ENCODE results near the gene TEKT3. TPM values are rescaled to one million over a fixed set of nuclear protein-coding genes. Genes with fewer than 3 reads are reported as not detected.

Gene TEKT3
- total RNA-seq, 4 donors from 2014 or later, result not detected

GRCh38 chr17:15303268-15303667 is 38.1 kb downstream of the TEKT3 start:
- Histone ChIP-seq H3K27ac (replicated peaks in 1 of 4) (no peak overlapping the region), H3K9me3 (no peaks in the 10 kb centered on the region), H3K27me3 (no peaks in the 10 kb centered on the region), H3K36me3 (no peaks in the 10 kb centered on the region), H3K4me1 (peaks cover 0 to 19% (median 7%) of the 10 kb centered on the region in 4 donors), H3K4me3 (no peak overlapping the region)
- no peak for DNase-seq (ENCODE audit: extremely low spot score)
- intact Hi-C loops (cut with DNase I), result no loop called here
- no peak for TF ChIP-seq EP300 (IDR thresholded peaks at IDR 0.05)
- no peak for TF ChIP-seq CTCF (IDR thresholded peaks at IDR 0.05)
- no peak for TF ChIP-seq POLR2AphosphoS5 (IDR thresholded peaks at IDR 0.05)
- no peak for TF ChIP-seq POLR2A (IDR thresholded peaks at IDR 0.05; ENCODE audit: low read depth)
- 65% methylated on average over 3 of the region's 3 CpGs for WGBS

GRCh38 chr17:15301845-15302244 is 39.6 kb downstream of the TEKT3 start:
- DNase-seq (ENCODE audit: extremely low spot score), result no peak
- intact Hi-C loops (cut with DNase I), result no loop called here
- 87% methylated on average over 6 of the region's 6 CpGs for WGBS
- peaks cover 0 to 6% (median 5%) of the 10 kb centered on the region in 4 donors for H3K4me1 ChIP-seq
- no peaks in the 10 kb centered on the region for H3K27me3 ChIP-seq
- H3K9me3 ChIP-seq, result no peaks in the 10 kb centered on the region
- no peak overlapping the region for H3K27ac ChIP-seq (replicated peaks in 1 of 4)
- no peak overlapping the region for H3K4me3 ChIP-seq
- no peaks in the 10 kb centered on the region for H3K36me3 ChIP-seq
- TF ChIP-seq CTCF (IDR thresholded peaks at IDR 0.05) (no peak), POLR2AphosphoS5 (IDR thresholded peaks at IDR 0.05) (no peak), POLR2A (IDR thresholded peaks at IDR 0.05; ENCODE audit: low read depth) (no peak), EP300 (IDR thresholded peaks at IDR 0.05) (no peak)

- TF ChIP-seq POLR2A (IDR thresholded peaks at IDR 0.05; ENCODE audit: low read depth) (no peak), POLR2AphosphoS5 (IDR thresholded peaks at IDR 0.05) (no peak), EP300 (IDR thresholded peaks at IDR 0.05) (no peak), CTCF (IDR thresholded peaks at IDR 0.05) (no peak)
- Histone ChIP-seq H3K4me1 (no peaks in the 10 kb centered on the region), H3K27ac (replicated peaks in 1 of 4) (no peak overlapping the region), H3K9me3 (no peaks in the 10 kb centered on the region), H3K27me3 (no peaks in the 10 kb centered on the region), H3K4me3 (no peak overlapping the region), H3K36me3 (no peaks in the 10 kb centered on the region)
- intact Hi-C loops (cut with DNase I), result no loop called here
- DNase-seq (ENCODE audit: extremely low spot score), result no peak
- 93% methylated on average over 5 of the region's 5 CpGs for WGBS
Measured at GRCh38 chr17:15298176-15298575, 43.2 kb downstream of the TEKT3 start.

GRCh38 chr17:15293558-15293957 is 47.8 kb downstream of the TEKT3 start:
- Histone ChIP-seq H3K9me3 (no peaks in the 10 kb centered on the region), H3K27ac (replicated peaks in 1 of 4) (no peak overlapping the region), H3K4me3 (no peak overlapping the region), H3K27me3 (no peaks in the 10 kb centered on the region), H3K4me1 (no peaks in the 10 kb centered on the region), H3K36me3 (no peaks in the 10 kb centered on the region)
- 80% methylated on average over 3 of the region's 3 CpGs for WGBS
- DNase-seq (ENCODE audit: extremely low spot score), result no peak
- intact Hi-C loops (cut with DNase I), result no loop called here
- no peak for TF ChIP-seq POLR2A (IDR thresholded peaks at IDR 0.05; ENCODE audit: low read depth)

GRCh38 chr17:15291674-15292361 is 49.6 kb downstream of the TEKT3 start:
- intact Hi-C loops (cut with DNase I), result no loop called here
- TF ChIP-seq CTCF (IDR thresholded peaks at IDR 0.05) (no peak), EP300 (IDR thresholded peaks at IDR 0.05) (no peak), POLR2A (IDR thresholded peaks at IDR 0.05; ENCODE audit: low read depth) (no peak), POLR2AphosphoS5 (IDR thresholded peaks at IDR 0.05) (no peak)
- no peak overlapping the region for H3K27ac ChIP-seq (replicated peaks in 1 of 4)
- H3K4me3 ChIP-seq, result no peak overlapping the region
- H3K36me3 ChIP-seq, result no peaks in the 10 kb centered on the region
- no peaks in the 10 kb centered on the region for H3K9me3 ChIP-seq
- H3K4me1 ChIP-seq, result peaks cover 0 to 9% (median 3%) of the 10 kb centered on the region in 4 donors
- H3K27me3 ChIP-seq, result no peaks in the 10 kb centered on the region
- 89% methylated on average over 8 of the region's 8 CpGs for WGBS
- no peak for DNase-seq (ENCODE audit: extremely low spot score)

All from esophagus muscularis mucosa (tissue), 4 donors.